ENCODE results near the gene ZNF423. TPM values are rescaled to one million over a fixed set of nuclear protein-coding genes. Genes with fewer than 3 reads are reported as not detected.

ZNF423 gene
- total RNA-seq, 1 experiment from 2014 or later = 11.1 TPM

- CTCF ChIA-PET = interaction anchor here (0.7 kb wide), 1 partner anchor 414 kb away, joined by 4 read pairs; no protein-coding TSS in a partner anchor
Observed at GRCh38 chr16:49463529-49463928, 392.4 kb downstream of the ZNF423 start.

GRCh38 chr16:49462989-49463371 is 392.9 kb downstream of the ZNF423 start:
- no TSS peak for BruUV-seq (replicated peaks)
- TF ChIP-seq CTCF (conservative IDR thresholded peaks at IDR 0.05; ENCODE audit: low read depth, low read length) = no peak
- TF ChIP-seq EZH2 (IDR thresholded peaks at IDR 0.05; ENCODE audit: borderline replicate concordance, low read depth, low read length, poor library complexity, severe bottlenecking) = no peak
- Histone ChIP-seq H3K9me3 (ENCODE audit: low read depth, low read length, poor library complexity, severe bottlenecking) (no peaks in the 10 kb centered on the region), H3K27me3 (replicated peaks; ENCODE audit: insufficient read depth, low read depth, low read length, poor library complexity) (no peaks in the 10 kb centered on the region), H3K4me3 (ENCODE audit: low read depth, low read length, poor library complexity, severe bottlenecking) (no peak overlapping the region), H3K36me3 (ENCODE audit: insufficient read depth, low read length, poor library complexity, severe bottlenecking) (no peaks in the 10 kb centered on the region), H3K27ac (ENCODE audit: low read depth, low read length, poor library complexity, severe bottlenecking) (no peak overlapping the region), H3K4me1 (ENCODE audit: insufficient read depth, low read length, poor library complexity, severe bottlenecking) (no peaks in the 10 kb centered on the region)
- DNase-seq (ENCODE audit: low spot score) = no peak
- CTCF ChIA-PET = no interaction called here
- POLR2A ChIA-PET (ENCODE audit: low non-redundant PET) = no interaction called here
- intact Hi-C loops (cut with micrococcal nuclease; ENCODE audit: unreplicated experiment) = no loop called here

More at GRCh38 chr16:49463529-49463928, 392.4 kb downstream of the ZNF423 start:
- POLR2A ChIA-PET (ENCODE audit: low non-redundant PET) = no interaction called here
- Histone ChIP-seq H3K36me3 (ENCODE audit: insufficient read depth, low read length, poor library complexity, severe bottlenecking) (no peaks in the 10 kb centered on the region), H3K4me1 (ENCODE audit: insufficient read depth, low read length, poor library complexity, severe bottlenecking) (no peaks in the 10 kb centered on the region), H3K4me3 (ENCODE audit: low read depth, low read length, poor library complexity, severe bottlenecking) (no peak overlapping the region), H3K27me3 (replicated peaks; ENCODE audit: insufficient read depth, low read depth, low read length, poor library complexity) (no peaks in the 10 kb centered on the region), H3K27ac (ENCODE audit: low read depth, low read length, poor library complexity, severe bottlenecking) (no peak overlapping the region), H3K9me3 (ENCODE audit: low read depth, low read length, poor library complexity, severe bottlenecking) (no peaks in the 10 kb centered on the region)
- DNase-seq (ENCODE audit: low spot score) = no peak
- intact Hi-C loops (cut with micrococcal nuclease; ENCODE audit: unreplicated experiment) = no loop called here
- TF ChIP-seq CTCF (conservative IDR thresholded peaks at IDR 0.05; ENCODE audit: low read depth, low read length) (no peak), EZH2 (IDR thresholded peaks at IDR 0.05; ENCODE audit: borderline replicate concordance, low read depth, low read length, poor library complexity, severe bottlenecking) (no peak)
- no TSS peak for BruUV-seq (replicated peaks)

- intact Hi-C loops (cut with micrococcal nuclease; ENCODE audit: unreplicated experiment) = no loop called here
- ChIA-PET POLR2A (ENCODE audit: low non-redundant PET) (no interaction called here), CTCF (no interaction called here)
- DNase-seq (ENCODE audit: low spot score) = no peak
- H3K36me3 ChIP-seq (ENCODE audit: insufficient read depth, low read length, poor library complexity, severe bottlenecking) = no peaks in the 10 kb centered on the region
- no peaks in the 10 kb centered on the region for H3K4me1 ChIP-seq (ENCODE audit: insufficient read depth, low read length, poor library complexity, severe bottlenecking)
- TF ChIP-seq EZH2 (IDR thresholded peaks at IDR 0.05; ENCODE audit: borderline replicate concordance, low read depth, low read length, poor library complexity, severe bottlenecking) (no peak), CTCF (conservative IDR thresholded peaks at IDR 0.05; ENCODE audit: low read depth, low read length) (no peak)
- H3K4me3 ChIP-seq (ENCODE audit: low read depth, low read length, poor library complexity, severe bottlenecking) = no peak overlapping the region
- BruUV-seq (replicated peaks) = no TSS peak
- no peaks in the 10 kb centered on the region for H3K9me3 ChIP-seq (ENCODE audit: low read depth, low read length, poor library complexity, severe bottlenecking)
- H3K27me3 ChIP-seq (replicated peaks; ENCODE audit: insufficient read depth, low read depth, low read length, poor library complexity) = no peaks in the 10 kb centered on the region
- H3K27ac ChIP-seq (ENCODE audit: low read depth, low read length, poor library complexity, severe bottlenecking) = no peak overlapping the region
Observed at GRCh38 chr16:49462362-49462988, 393.4 kb downstream of the ZNF423 start.
